HEK293T (cell line): ENCODE results near the gene TBC1D16.

Source experiments
- CTCF ChIA-PET: fragments of 350-600 bp; formaldehyde crosslinking; extraction: SDS; loops from one replicate; lab custom pipeline; 2021; ENCODE audit warnings: antibody characterized with exemption, inconsistent platforms; lab: Yijun Ruan, JAX
- POLR2A ChIA-PET: fragments of 350-600 bp; formaldehyde crosslinking; extraction: SDS; loops from one replicate; lab custom pipeline; 2020; ENCODE audit warnings: antibody characterized with exemption, inconsistent platforms; lab: Yijun Ruan, JAX
- DNase-seq: peaks from one replicate; pipeline ENCODE4 v3.0.0; 2012; ENCODE audit warnings: mixed read lengths; ENCODE audit errors: extremely low spot score
- ARNT ChIP-seq: fragments of 450-650 bp; IDR thresholded peaks from 2 replicates; pipeline ENCODE4 v1.6.1; 2017; ENCODE audit warnings: mild to moderate bottlenecking
- BHLHE40 ChIP-seq: fragments of 450-650 bp; IDR thresholded peaks from 2 replicates; pipeline ENCODE4 v1.6.1; 2016; ENCODE audit warnings: mild to moderate bottlenecking, moderate library complexity, borderline replicate concordance
- CTBP1 ChIP-seq: fragments of 450-650 bp; IDR thresholded peaks from 2 replicates; pipeline ENCODE4 v1.6.1; 2016; ENCODE audit warnings: borderline replicate concordance
- ELF4 ChIP-seq: fragments of 450-650 bp; IDR thresholded peaks from 2 replicates; pipeline ENCODE4 v1.6.1; 2017; ENCODE audit warnings: antibody characterized with exemption
- FOXA1 ChIP-seq: fragments of 450-650 bp; IDR thresholded peaks from 2 replicates; pipeline ENCODE4 v1.6.1; 2016; ENCODE audit warnings: mild to moderate bottlenecking
- FOXK2 ChIP-seq: fragments of 450-650 bp; IDR thresholded peaks from 2 replicates; pipeline ENCODE4 v1.6.1; 2016; ENCODE audit warnings: mild to moderate bottlenecking
- FOXM1 ChIP-seq: fragments of 450-650 bp; IDR thresholded peaks from 2 replicates; pipeline ENCODE4 v1.6.1; 2017; ENCODE audit warnings: mild to moderate bottlenecking, borderline replicate concordance
- HDGF ChIP-seq: fragments of 450-650 bp; IDR thresholded peaks from 2 replicates; pipeline ENCODE4 v1.6.1; 2017; ENCODE audit warnings: antibody characterized with exemption, borderline replicate concordance
- L3MBTL2 ChIP-seq: fragments of 450-650 bp; conservative IDR thresholded peaks from 2 replicates; pipeline ENCODE4 v1.6.1; 2016; ENCODE audit warnings: mild to moderate bottlenecking
- LEF1 ChIP-seq: fragments of 450-650 bp; IDR thresholded peaks from 2 replicates; pipeline ENCODE4 v1.6.1; 2017; ENCODE audit warnings: mild to moderate bottlenecking, borderline replicate concordance
- NFRKB ChIP-seq: fragments of 450-650 bp; IDR thresholded peaks from 2 replicates; pipeline ENCODE4 v1.6.1; 2016; ENCODE audit warnings: mild to moderate bottlenecking, moderate library complexity
- SP1 ChIP-seq: fragments of 450-650 bp; IDR thresholded peaks from 2 replicates; pipeline ENCODE4 v1.6.1; 2017
- SUZ12 ChIP-seq: fragments of 450-650 bp; IDR thresholded peaks from 2 replicates; pipeline ENCODE4 v1.6.1; 2016; ENCODE audit warnings: mild to moderate bottlenecking
- TARDBP ChIP-seq: fragments of 450-650 bp; IDR thresholded peaks from 2 replicates; pipeline ENCODE4 v1.6.1; 2016
- ZNF384 ChIP-seq: fragments of 450-650 bp; IDR thresholded peaks from 2 replicates; pipeline ENCODE4 v1.6.1; 2016
- TF ChIP-seq, protein P1 (sequence below): fragments of 450-650 bp; IDR thresholded peaks from 2 replicates; pipeline ENCODE4 v1.6.1; 2016

TBC1D16 gene

DNA sequence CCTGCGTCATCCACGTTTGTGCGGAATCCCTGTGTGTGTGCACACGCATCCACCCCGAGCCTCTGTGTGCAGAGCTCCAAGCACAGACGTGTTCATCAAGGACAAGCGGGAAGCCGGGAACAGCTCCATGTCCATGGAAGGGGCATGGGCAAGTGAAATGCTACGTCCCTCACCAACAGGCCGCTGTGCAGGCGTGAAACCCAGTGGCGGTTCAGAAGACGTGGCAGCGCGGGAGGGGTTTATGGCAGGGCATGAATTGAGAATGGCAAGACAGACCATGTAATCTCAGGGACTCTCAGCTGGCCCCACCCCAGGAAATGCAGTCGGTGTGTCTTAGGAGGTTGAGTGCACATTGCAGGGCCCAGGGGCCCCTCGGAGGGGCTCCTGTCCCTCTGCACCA is 52.7 kb downstream of the TBC1D16 start:
- ChIA-PET POLR2A (no interaction called here), CTCF (interaction anchor here (2.8 kb wide), 1 partner anchor 13 kb away, joined by 11 read pairs; no protein-coding TSS in a partner anchor)
- DNase-seq: no peak
- no peak for TF ChIP-seq LEF1
- TF ChIP-seq ARNT: no peak
- TF ChIP-seq HDGF: no peak
- no peak for TF ChIP-seq ZNF384
- TF ChIP-seq L3MBTL2: no peak

DNA sequence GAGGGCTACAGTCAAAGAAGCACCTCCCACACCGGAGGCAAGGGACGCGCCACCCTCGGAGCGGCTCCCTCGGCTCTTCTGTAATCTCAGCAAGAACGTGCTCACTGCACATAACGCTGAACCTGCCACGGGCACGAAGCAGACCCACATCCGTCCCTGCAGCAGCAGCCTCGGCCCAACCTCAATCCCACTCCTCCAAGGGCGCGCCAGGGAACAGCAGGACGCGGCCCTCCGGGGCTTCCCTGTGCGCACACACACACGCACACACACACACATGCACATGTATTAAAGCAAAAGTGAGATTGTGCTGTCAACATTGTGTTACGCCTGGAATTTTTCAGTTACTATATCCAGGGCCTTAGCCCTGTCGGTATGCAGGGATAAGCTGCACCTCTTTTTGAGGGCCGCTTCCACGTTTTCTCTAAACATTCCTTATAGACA is 54.0 kb downstream of the TBC1D16 start:
- ChIA-PET POLR2A (interaction anchor here (2.1 kb wide), 1 partner anchor 11 kb away, joined by 6 read pairs; no protein-coding TSS in a partner anchor), CTCF (interaction anchor here (0.7 to 0.9 kb wide), 2 partner anchors 11 to 69 kb away, joined by 3 to 5 read pairs; no protein-coding TSS in a partner anchor)
- DNase-seq: no peak
- no peak for TF ChIP-seq L3MBTL2
- no peak for TF ChIP-seq SUZ12
- TF ChIP-seq ARNT: no peak

DNA sequence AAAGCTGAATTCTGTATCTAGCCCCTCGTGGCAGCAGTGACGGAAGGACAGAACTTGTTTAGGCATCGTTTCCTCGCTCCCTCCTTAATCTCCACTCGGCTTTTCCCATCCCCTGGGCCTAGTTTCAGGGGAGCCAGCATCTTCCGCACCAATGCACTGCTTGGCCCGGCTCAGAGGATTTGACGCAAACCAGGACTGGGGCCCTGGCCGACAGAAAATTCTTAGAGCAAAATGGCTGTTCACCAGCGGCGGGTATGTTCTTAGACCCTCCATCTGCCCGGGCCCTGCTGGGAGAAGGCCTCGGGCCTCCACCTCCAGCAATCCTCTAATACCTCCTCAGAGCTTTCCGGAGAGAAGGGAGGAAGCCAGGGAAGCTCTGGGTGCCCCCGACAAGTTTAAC is 54.6 kb downstream of the TBC1D16 start:
- POLR2A ChIA-PET: interaction anchor here (2.1 kb wide), 1 partner anchor 11 kb away, joined by 6 read pairs; no protein-coding TSS in a partner anchor
- no peak for DNase-seq
- CTCF ChIA-PET: interaction anchor here (0.7 to 0.9 kb wide), 2 partner anchors 10 to 68 kb away, joined by 3 to 5 read pairs; no protein-coding TSS in a partner anchor
- TF ChIP-seq TARDBP (no peak), ZNF384 (no peak), FOXA1 (no peak), ARNT (no peak), NFRKB (no peak), HDGF (no peak), LEF1 (no peak), ELF4 (no peak), FOXK2 (no peak), FOXM1 (no peak)

DNA sequence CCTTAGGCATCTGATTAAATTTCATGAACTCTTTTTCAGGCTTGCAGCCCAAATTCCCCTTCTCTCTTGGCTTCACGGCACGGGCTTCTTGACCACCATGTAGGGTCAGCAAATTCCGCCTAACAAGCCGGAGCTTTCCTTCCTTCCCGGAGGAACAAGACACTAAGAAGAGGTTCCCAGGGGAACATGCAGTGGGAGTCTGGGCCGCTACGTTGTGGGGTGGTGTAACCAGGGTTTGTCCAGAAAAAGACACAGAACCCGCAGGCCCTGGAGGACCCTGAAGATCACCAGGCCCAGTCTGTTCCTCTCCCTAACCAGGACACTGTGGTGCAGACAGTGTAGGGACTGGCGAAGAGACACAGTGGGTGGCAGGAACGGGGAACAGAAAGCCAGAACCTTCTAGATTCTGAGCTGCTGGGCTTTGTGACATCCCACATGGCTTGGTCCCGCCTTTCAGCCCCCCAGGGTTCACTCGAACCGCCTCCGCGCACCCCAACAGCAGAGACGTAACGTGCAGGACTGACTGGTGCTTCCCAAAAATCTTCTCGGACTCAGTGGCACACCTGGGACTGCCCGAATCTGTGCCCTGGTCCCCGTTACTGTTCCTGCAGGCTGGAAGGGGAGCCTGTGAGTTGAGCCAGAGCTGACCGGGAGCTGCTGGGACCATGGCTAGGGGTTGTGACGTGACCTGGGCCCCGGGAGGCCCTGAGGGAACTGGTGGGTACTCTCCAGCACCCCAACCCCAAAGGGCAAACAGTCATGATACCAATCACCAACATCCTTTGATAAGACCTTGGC is 55.2 kb downstream of the TBC1D16 start:
- no peak for TF ChIP-seq FOXA1
- no peak for TF ChIP-seq FOXK2
- TF ChIP-seq LEF1: no peak
- no peak for TF ChIP-seq SUZ12
- no peak for TF ChIP-seq ARNT
- no peak for TF ChIP-seq ELF4
- no peak for TF ChIP-seq NFRKB
- no peak for DNase-seq
- CTCF ChIA-PET: interaction anchor here (0.9 kb wide), 1 partner anchor 9 kb away, joined by 5 read pairs; no protein-coding TSS in a partner anchor
- POLR2A ChIA-PET: interaction anchor here (1.0 to 2.1 kb wide), 2 partner anchors 12 to 14 kb away, joined by 4 to 6 read pairs; no protein-coding TSS in a partner anchor

DNA sequence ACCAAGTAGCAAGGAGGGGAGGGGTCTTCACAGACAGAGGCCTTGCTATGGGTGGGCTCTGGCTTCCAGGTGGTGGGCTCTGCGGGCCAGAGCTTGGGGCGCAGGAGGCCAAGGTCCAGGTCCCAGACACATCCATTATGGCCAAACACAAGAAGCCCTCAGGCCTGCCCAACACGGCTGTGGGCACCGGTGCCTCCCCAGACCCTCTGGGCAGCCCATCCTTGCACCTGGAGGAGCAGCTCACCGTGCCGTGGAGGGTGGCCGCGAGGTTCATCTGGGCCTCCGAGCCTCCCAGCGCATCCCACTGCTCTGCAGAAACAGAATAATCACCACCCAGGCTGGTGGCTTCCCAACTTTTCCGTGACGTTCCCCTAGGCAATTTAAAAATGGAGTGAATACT is 55.9 kb downstream of the TBC1D16 start:
- TF ChIP-seq LEF1 (no peak), SUZ12 (no peak), FOXA1 (no peak), BHLHE40 (no peak), ZNF384 (no peak), TARDBP (no peak), SP1 (no peak), L3MBTL2 (no peak), ELF4 (no peak), NFRKB (no peak), CTBP1 (no peak), FOXM1 (no peak), ARNT (no peak), HDGF (no peak), FOXK2 (no peak)
- TF ChIP-seq, protein P1, sequence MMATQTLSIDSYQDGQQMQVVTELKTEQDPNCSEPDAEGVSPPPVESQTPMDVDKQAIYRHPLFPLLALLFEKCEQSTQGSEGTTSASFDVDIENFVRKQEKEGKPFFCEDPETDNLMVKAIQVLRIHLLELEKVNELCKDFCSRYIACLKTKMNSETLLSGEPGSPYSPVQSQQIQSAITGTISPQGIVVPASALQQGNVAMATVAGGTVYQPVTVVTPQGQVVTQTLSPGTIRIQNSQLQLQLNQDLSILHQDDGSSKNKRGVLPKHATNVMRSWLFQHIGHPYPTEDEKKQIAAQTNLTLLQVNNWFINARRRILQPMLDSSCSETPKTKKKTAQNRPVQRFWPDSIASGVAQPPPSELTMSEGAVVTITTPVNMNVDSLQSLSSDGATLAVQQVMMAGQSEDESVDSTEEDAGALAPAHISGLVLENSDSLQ: no peak
- CTCF ChIA-PET: no interaction called here
- POLR2A ChIA-PET: interaction anchor here (1.0 kb wide), 1 partner anchor 14 kb away, joined by 4 read pairs; no protein-coding TSS in a partner anchor
- no peak for DNase-seq

DNA sequence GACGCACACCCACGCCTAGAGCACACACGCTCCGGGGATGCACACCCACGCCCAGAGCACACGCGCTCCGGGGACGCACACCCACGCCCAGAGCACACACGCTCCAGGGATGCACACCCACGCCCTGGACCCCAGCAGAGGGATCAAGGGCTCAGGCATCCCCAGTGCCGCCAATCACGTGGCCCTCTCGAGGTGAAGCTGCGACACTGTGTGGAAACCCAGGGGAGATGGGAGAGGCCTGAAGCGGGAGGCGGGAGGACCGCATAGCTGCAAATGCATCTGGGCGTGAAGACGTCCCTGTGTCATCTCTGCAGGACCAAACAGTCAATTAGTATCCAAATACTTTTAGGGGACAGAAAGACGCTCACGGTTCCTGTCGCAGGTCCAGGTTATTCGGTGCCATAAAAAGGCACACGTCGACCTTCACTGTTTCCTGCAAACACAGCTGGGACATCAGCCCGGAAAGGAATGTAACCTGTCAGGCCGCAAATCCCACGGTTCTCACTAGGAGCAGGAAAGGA is 56.4 kb downstream of the TBC1D16 start:
- TF ChIP-seq BHLHE40 (no peak), TARDBP (no peak), LEF1 (no peak), FOXA1 (no peak), L3MBTL2 (no peak), SP1 (no peak)
- ChIA-PET CTCF (interaction anchor here (0.9 kb wide), 1 partner anchor 9 kb away, joined by 4 read pairs; no protein-coding TSS in a partner anchor), POLR2A (interaction anchor here (1.7 kb wide), 1 partner anchor 15 kb away, joined by 5 read pairs; no protein-coding TSS in a partner anchor)
- DNase-seq: no peak

DNA sequence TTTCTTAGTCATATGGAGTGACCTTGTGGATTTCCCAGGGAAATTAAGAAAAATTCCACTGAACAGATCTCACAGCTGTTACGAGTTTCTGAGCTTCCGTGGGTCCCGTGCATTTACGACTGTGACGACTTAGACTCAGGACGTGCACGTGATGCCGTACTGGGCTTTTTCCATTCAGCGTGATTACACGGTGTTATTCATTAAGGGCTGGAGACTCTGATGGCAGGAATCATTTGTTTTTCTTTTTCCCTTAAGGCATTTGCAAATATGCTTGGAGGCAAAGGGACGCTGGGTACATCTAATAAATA is 57.2 kb downstream of the TBC1D16 start:
- DNase-seq: no peak
- CTCF ChIA-PET: interaction anchor here (0.9 kb wide), 1 partner anchor 8 kb away, joined by 4 read pairs; no protein-coding TSS in a partner anchor
- POLR2A ChIA-PET: interaction anchor here (1.7 kb wide), 1 partner anchor 15 kb away, joined by 5 read pairs; no protein-coding TSS in a partner anchor
- TF ChIP-seq FOXK2: no peak
- TF ChIP-seq LEF1: no peak
- TF ChIP-seq L3MBTL2: no peak
- TF ChIP-seq ELF4: no peak
- TF ChIP-seq FOXA1: no peak
- TF ChIP-seq NFRKB: no peak
- TF ChIP-seq FOXM1: no peak
- TF ChIP-seq TARDBP: no peak
- TF ChIP-seq ZNF384: no peak
- no peak for TF ChIP-seq ARNT
- no peak for TF ChIP-seq CTBP1
- TF ChIP-seq BHLHE40: no peak
- TF ChIP-seq SUZ12: no peak
- TF ChIP-seq SP1: no peak
- TF ChIP-seq HDGF: no peak
